CD4-positive, alpha-beta T cell (primary cell): ENCODE measurements around the gene KRT13. TPM values are rescaled to one million over a fixed set of nuclear protein-coding genes. Genes with fewer than 3 reads are reported as not detected.

Experiments
- ATAC-seq: fragments of 200-7000 bp; cut with Tn5 transposase; one replicate; pipeline ENCODE4 v1.10.0; 2022; ENCODE audit warnings: mild to moderate bottlenecking; ENCODE audit not compliant: poor library complexity
- CTCF ChIA-PET: fragments of 350-600 bp; sonication (Branson Sonifier 250); formaldehyde crosslinking; loops from one replicate; lab custom pipeline; 2021; ENCODE audit warnings: antibody characterized with exemption, inconsistent platforms; lab: Charles Lee
- POLR2A ChIA-PET: fragments of 350-600 bp; sonication (Branson Sonifier 250); formaldehyde crosslinking; loops from one replicate; lab custom pipeline; 2021; ENCODE audit warnings: antibody characterized with exemption, inconsistent platforms; lab: Charles Lee
- DNase-seq, 14 experiments: peaks; one replicate each; pipeline ENCODE4 v3.0.0-alpha.2; 2013 to 2020; ENCODE audit warnings: mixed read lengths in 2 of 14
- H3K27ac ChIP-seq, 2 donors: one replicate each; pipeline versions ENCODE4 v1.5.1 to v1.7.0; 2013; ENCODE audit warnings: low read length in 2 of 2, low read depth in 1 of 2, mild to moderate bottlenecking in 1 of 2
- H3K27me3 ChIP-seq, 2 experiments: 1 replicate in 1 of 2; 2 replicates in 1 of 2; pipeline versions ENCODE4 v1.6.1 to v1.7.0; 2013; ENCODE audit warnings: low read length in 2 of 2, control low read depth in 1 of 2, mild to moderate bottlenecking in 1 of 2, moderate library complexity in 1 of 2; ENCODE audit not compliant: insufficient read depth in 2 of 2, control insufficient read depth in 1 of 2
- H3K36me3 ChIP-seq: one replicate; pipeline ENCODE4 v1.6.1; 2013; ENCODE audit warnings: low read length, control low read depth; ENCODE audit not compliant: insufficient read depth
- H3K4me1 ChIP-seq: one replicate; pipeline ENCODE4 v1.6.1; 2013; ENCODE audit warnings: low read length, control low read depth; ENCODE audit not compliant: insufficient read depth
- H3K4me3 ChIP-seq: one replicate; pipeline ENCODE4 v1.5.1; 2013; ENCODE audit warnings: mild to moderate bottlenecking, low read length, moderate library complexity
- H3K9me3 ChIP-seq, 2 experiments: 1 replicate in 1 of 2; 2 replicates in 1 of 2; pipeline versions ENCODE4 v1.6.1 to v1.7.0; 2013; ENCODE audit warnings: low read length in 2 of 2, mild to moderate bottlenecking in 2 of 2, control low read depth in 1 of 2, moderate library complexity in 1 of 2; ENCODE audit not compliant: control insufficient read depth in 1 of 2, insufficient read depth in 1 of 2
- H3K27ac Mint-ChIP-seq: one replicate; pipeline ENCODE4 v1.8.0; 2020; ENCODE audit warnings: mixed read lengths
- H3K27me3 Mint-ChIP-seq: one replicate; pipeline ENCODE4 v1.8.0; 2021; ENCODE audit warnings: mixed read lengths
- H3K36me3 Mint-ChIP-seq: one replicate; pipeline ENCODE4 v1.8.0; 2021; ENCODE audit warnings: low read depth, mixed read lengths
- H3K4me1 Mint-ChIP-seq: one replicate; pipeline ENCODE4 v1.8.0; 2021; ENCODE audit warnings: low read depth, mixed read lengths
- H3K4me3 Mint-ChIP-seq: one replicate; pipeline ENCODE4 v1.8.0; 2020; ENCODE audit warnings: mild to moderate bottlenecking, mixed read lengths
- H3K9me3 Mint-ChIP-seq: one replicate; pipeline ENCODE4 v1.8.0; 2020; ENCODE audit warnings: mixed read lengths
- CTCF ChIP-seq: fragments of 200-600 bp; IDR thresholded peaks from one replicate; pipeline ENCODE4 v1.8.0; 2022; ENCODE audit warnings: antibody characterized with exemption, mild to moderate bottlenecking
- intact Hi-C, 2 experiments: fragments of 100-400 bp; cut with DNase I in 1 of 2; cut with micrococcal nuclease in 1 of 2; formaldehyde crosslinking; loops; one replicate each; pipeline versions ENCODE4 v1.15.1 to v1.9.0; 2023 to 2025; cut with DNase I, micrococcal nuclease
- total RNA-seq, 174 experiments: library from RNA in 2 of 174; stranded (reverse) in 2 of 174; gene quantifications; one replicate each; pipeline ENCODE4 v1.2.3 and lab custom pipeline; 2021 to 2026

KRT13 gene
- total RNA-seq, 2 experiments from 2014 or later: not detected

GRCh38 chr17:41507315-41507880, 2.0 kb upstream of the KRT13 start:
- Histone ChIP-seq H3K4me3 (no peak overlapping the region), H3K9me3 (no peaks in the 10 kb centered on the region), H3K27me3 (no peaks in the 10 kb centered on the region), H3K36me3 (no peaks in the 10 kb centered on the region), H3K27ac (no peak overlapping the region), H3K4me1 (no peaks in the 10 kb centered on the region)
- H3K27me3 Mint-ChIP-seq: no peaks in the 10 kb centered on the region
- no peaks in the 10 kb centered on the region for H3K9me3 Mint-ChIP-seq
- ChIA-PET CTCF (interaction anchor here (1.7 kb wide), 1 partner anchor 42 kb away, joined by 3 read pairs; no protein-coding TSS in a partner anchor), POLR2A (no interaction called here)
- no peak for ATAC-seq
- no peaks in the 10 kb centered on the region for H3K36me3 Mint-ChIP-seq
- no peak for DNase-seq
- intact Hi-C loops: no loop called here
- no peak for TF ChIP-seq CTCF
- no peak overlapping the region for H3K27ac Mint-ChIP-seq
- H3K4me1 Mint-ChIP-seq: no peaks in the 10 kb centered on the region
- H3K4me3 Mint-ChIP-seq: no peak overlapping the region

GRCh38 chr17:41505809-41506767, 676 bp upstream of the KRT13 start:
- H3K4me3 ChIP-seq: no peak overlapping the region
- H3K27me3 Mint-ChIP-seq: no peaks in the 10 kb centered on the region
- no peaks in the 10 kb centered on the region for H3K27me3 ChIP-seq
- H3K4me1 Mint-ChIP-seq: no peaks in the 10 kb centered on the region
- no peak overlapping the region for H3K27ac ChIP-seq
- H3K9me3 Mint-ChIP-seq: no peaks in the 10 kb centered on the region
- H3K4me3 Mint-ChIP-seq: no peak overlapping the region
- ATAC-seq (no peak), DNase-seq (no peak)
- POLR2A ChIA-PET: no interaction called here
- no peaks in the 10 kb centered on the region for H3K36me3 Mint-ChIP-seq
- H3K4me1 ChIP-seq: no peaks in the 10 kb centered on the region
- CTCF ChIA-PET: no interaction called here
- TF ChIP-seq CTCF: no peak
- no peaks in the 10 kb centered on the region for H3K9me3 ChIP-seq
- intact Hi-C loops: no loop called here
- H3K36me3 ChIP-seq: no peaks in the 10 kb centered on the region
- no peak overlapping the region for H3K27ac Mint-ChIP-seq

- CTCF ChIA-PET: no interaction called here
- POLR2A ChIA-PET: no interaction called here
Measured at GRCh38 chr17:41504246-41504977, 1.0 kb downstream of the KRT13 start.

More at GRCh38 chr17:41504246-41504977, 1.0 kb downstream of the KRT13 start:
- intact Hi-C loops: no loop called here
- H3K27me3 Mint-ChIP-seq: no peaks in the 10 kb centered on the region
- DNase-seq (no peak), ATAC-seq (no peak)
- H3K9me3 ChIP-seq: no peaks in the 10 kb centered on the region
- no peaks in the 10 kb centered on the region for H3K36me3 ChIP-seq
- H3K4me1 Mint-ChIP-seq: no peaks in the 10 kb centered on the region
- no peak overlapping the region for H3K27ac ChIP-seq
- H3K36me3 Mint-ChIP-seq: no peaks in the 10 kb centered on the region
- TF ChIP-seq CTCF: no peak
- H3K4me3 Mint-ChIP-seq: no peak overlapping the region
- no peak overlapping the region for H3K4me3 ChIP-seq
- H3K27ac Mint-ChIP-seq: no peak overlapping the region
- no peaks in the 10 kb centered on the region for H3K4me1 ChIP-seq
- no peaks in the 10 kb centered on the region for H3K27me3 ChIP-seq
- H3K9me3 Mint-ChIP-seq: no peaks in the 10 kb centered on the region
